ENCODE data around the gene TTC34. TPM values are rescaled to one million over a fixed set of nuclear protein-coding genes. Genes with fewer than 3 reads are reported as not detected.

TTC34 gene
- total and polyA plus RNA-seq, 9 of the 15 experiments (the other 6 are each of a cell fraction or from before 2014, with no cell fraction given): 0.03 to 0.38 (median 0.05) TPM; not detected in 2

DNA sequence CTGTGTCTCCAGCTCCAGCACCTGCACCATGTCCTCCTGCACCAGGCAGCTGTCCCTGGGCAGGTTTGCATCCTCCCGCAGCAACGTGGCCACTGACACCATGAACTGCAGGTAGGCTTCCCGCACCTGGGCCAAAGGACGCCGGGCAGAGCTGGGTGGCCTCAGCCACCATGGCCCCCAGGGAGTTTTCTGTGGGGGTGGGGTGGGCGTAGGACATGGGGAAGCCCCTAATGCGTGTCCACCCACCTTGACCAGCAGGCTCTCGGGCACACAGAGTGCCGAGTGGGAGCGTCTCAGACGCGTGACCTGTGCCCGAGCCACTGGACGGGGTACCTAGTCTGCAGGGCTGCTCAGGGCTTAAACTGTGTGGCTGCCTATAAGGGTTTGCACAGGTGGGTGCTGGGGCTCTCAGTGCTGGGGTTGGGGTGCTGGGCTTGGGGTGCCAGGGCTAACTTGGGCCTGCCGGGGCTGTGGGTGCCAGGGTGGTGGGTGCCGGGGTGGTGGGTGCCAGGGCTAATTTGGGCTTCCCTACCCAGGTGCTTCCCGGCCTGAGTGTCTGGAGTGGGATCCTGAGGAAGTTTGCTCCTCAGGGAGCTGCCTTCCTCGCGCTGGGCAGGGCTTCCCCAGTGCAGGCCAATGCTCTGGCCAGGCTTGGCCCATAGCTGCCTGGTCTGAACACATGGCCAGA lies 197.2 kb downstream of the TTC34 start (continued):
- TF ChIP-seq, protein P1, sequence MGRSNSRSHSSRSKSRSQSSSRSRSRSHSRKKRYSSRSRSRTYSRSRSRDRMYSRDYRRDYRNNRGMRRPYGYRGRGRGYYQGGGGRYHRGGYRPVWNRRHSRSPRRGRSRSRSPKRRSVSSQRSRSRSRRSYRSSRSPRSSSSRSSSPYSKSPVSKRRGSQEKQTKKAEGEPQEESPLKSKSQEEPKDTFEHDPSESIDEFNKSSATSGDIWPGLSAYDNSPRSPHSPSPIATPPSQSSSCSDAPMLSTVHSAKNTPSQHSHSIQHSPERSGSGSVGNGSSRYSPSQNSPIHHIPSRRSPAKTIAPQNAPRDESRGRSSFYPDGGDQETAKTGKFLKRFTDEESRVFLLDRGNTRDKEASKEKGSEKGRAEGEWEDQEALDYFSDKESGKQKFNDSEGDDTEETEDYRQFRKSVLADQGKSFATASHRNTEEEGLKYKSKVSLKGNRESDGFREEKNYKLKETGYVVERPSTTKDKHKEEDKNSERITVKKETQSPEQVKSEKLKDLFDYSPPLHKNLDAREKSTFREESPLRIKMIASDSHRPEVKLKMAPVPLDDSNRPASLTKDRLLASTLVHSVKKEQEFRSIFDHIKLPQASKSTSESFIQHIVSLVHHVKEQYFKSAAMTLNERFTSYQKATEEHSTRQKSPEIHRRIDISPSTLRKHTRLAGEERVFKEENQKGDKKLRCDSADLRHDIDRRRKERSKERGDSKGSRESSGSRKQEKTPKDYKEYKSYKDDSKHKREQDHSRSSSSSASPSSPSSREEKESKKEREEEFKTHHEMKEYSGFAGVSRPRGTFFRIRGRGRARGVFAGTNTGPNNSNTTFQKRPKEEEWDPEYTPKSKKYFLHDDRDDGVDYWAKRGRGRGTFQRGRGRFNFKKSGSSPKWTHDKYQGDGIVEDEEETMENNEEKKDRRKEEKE (IDR thresholded peaks at IDR 0.05; ENCODE audit: borderline replicate concordance in 1 of 2, control insufficient read depth in 1 of 2, low read depth in 2 of 2, low read length in 1 of 2): no peak
- TF ChIP-seq, protein P2, sequence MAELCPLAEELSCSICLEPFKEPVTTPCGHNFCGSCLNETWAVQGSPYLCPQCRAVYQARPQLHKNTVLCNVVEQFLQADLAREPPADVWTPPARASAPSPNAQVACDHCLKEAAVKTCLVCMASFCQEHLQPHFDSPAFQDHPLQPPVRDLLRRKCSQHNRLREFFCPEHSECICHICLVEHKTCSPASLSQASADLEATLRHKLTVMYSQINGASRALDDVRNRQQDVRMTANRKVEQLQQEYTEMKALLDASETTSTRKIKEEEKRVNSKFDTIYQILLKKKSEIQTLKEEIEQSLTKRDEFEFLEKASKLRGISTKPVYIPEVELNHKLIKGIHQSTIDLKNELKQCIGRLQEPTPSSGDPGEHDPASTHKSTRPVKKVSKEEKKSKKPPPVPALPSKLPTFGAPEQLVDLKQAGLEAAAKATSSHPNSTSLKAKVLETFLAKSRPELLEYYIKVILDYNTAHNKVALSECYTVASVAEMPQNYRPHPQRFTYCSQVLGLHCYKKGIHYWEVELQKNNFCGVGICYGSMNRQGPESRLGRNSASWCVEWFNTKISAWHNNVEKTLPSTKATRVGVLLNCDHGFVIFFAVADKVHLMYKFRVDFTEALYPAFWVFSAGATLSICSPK (IDR thresholded peaks at IDR 0.05; ENCODE audit: borderline replicate concordance): no peak
- TF ChIP-seq NEUROD1 (IDR thresholded peaks at IDR 0.05; ENCODE audit: borderline replicate concordance, low read depth, low read length, partially characterized antibody) (no peak), MAFF (IDR thresholded peaks at IDR 0.05; ENCODE audit: low read length) (no peak), GATAD2B (IDR thresholded peaks at IDR 0.05; ENCODE audit: borderline replicate concordance) (no peak), ZNF445 (CRISPR knock-in tag; IDR thresholded peaks at IDR 0.05; ENCODE audit: low read depth) (no peak)
